Measurements from ENCODE around the gene ASCL5.

ASCL5 gene

GRCh38 chr1:201126832-201127754 is at the start of gene ASCL5:
TSS of gene ASCL5 (minus strand) at chr1:201127184. CDS start at chr1:201115372, 11,812 bp downstream.
- no peak for DNase-seq (ENCODE audit: low read depth, low spot score)
- POLR2A ChIA-PET: interaction anchor here (0.6 kb wide), 1 partner anchor 27 kb away, joined by 5 read pairs; the partner anchor contains the start of gene TMEM9
- TF ChIP-seq CTCF (IDR thresholded peaks at IDR 0.05; ENCODE audit: insufficient read depth, low read length, missing control alignments): no peak
- CTCF ChIA-PET: interaction anchor here (1.5 to 6.0 kb wide), 4 partner anchors 8 to 41 kb away, joined by 3 to 50 read pairs (median 10); partner anchors contain the start of gene CACNA1S
- H3K4me3 ChIP-seq (ENCODE audit: low read depth, low read length): no peak within 1 kb of the TSS

- no peak for DNase-seq (ENCODE audit: low read depth, low spot score)
- CTCF ChIA-PET: interaction anchor here (4.4 kb wide), 1 partner anchor 9 kb away, joined by 22 read pairs; no protein-coding TSS in a partner anchor
- TF ChIP-seq CTCF (IDR thresholded peaks at IDR 0.05; ENCODE audit: insufficient read depth, low read length, missing control alignments): no peak
- POLR2A ChIA-PET: no interaction called here
- H3K4me3 ChIP-seq (ENCODE audit: low read depth, low read length): no peak overlapping the region
Measured at GRCh38 chr1:201175820-201176500, 49.0 kb upstream of the ASCL5 start.

GRCh38 chr1:201173736-201174135 is 46.8 kb upstream of the ASCL5 start:
- no peak for TF ChIP-seq CTCF (IDR thresholded peaks at IDR 0.05; ENCODE audit: insufficient read depth, low read length, missing control alignments)
- CTCF ChIA-PET: interaction anchor here (4.4 kb wide), 1 partner anchor 11 kb away, joined by 22 read pairs; no protein-coding TSS in a partner anchor
- POLR2A ChIA-PET: no interaction called here
- no peak for DNase-seq (ENCODE audit: low read depth, low spot score)
- no peak overlapping the region for H3K4me3 ChIP-seq (ENCODE audit: low read depth, low read length)

- CTCF ChIA-PET: interaction anchor here (4.4 kb wide), 1 partner anchor 12 kb away, joined by 22 read pairs; no protein-coding TSS in a partner anchor
- TF ChIP-seq CTCF (IDR thresholded peaks at IDR 0.05; ENCODE audit: insufficient read depth, low read length, missing control alignments): no peak
- POLR2A ChIA-PET: no interaction called here
- no peak overlapping the region for H3K4me3 ChIP-seq (ENCODE audit: low read depth, low read length)
- no peak for DNase-seq (ENCODE audit: low read depth, low spot score)
Measured at GRCh38 chr1:201172999-201173610, 46.1 kb upstream of the ASCL5 start.

GRCh38 chr1:201172326-201172725 is 45.3 kb upstream of the ASCL5 start:
- H3K4me3 ChIP-seq (ENCODE audit: low read depth, low read length): no peak overlapping the region
- CTCF ChIA-PET: interaction anchor here (1.0 to 9.3 kb wide), 5 partner anchors 13 to 20 kb away, joined by 4 to 68 read pairs (median 22); partner anchors contain the start of gene TMEM9
- DNase-seq (ENCODE audit: low read depth, low spot score): no peak
- POLR2A ChIA-PET: no interaction called here
- no peak for TF ChIP-seq CTCF (IDR thresholded peaks at IDR 0.05; ENCODE audit: insufficient read depth, low read length, missing control alignments)

Data from AG04449 (cell line).